Pancreas (tissue), 10 donors: ENCODE measurements around the gene TRAF5. TPM values are rescaled to one million over a fixed set of nuclear protein-coding genes. Genes with fewer than 3 reads are reported as not detected.
A peak's percentile ranks its signal among the peaks of the same experiment; 100 is the strongest.
"Not testable (repeated sequence)": the region's sequence is repeated elsewhere in the genome, so short reads cannot be mapped to it uniquely, and the experiment has no call there.

ENCODE experiments used
- ATAC-seq, 4 donors: fragments of 200-7000 bp; cut with Tn5 transposase; one replicate each; pipeline versions ENCODE4 v1.8.0 to v1.9.1; 2020; ENCODE audit warnings: mild to moderate bottlenecking in 4 of 4, moderate library complexity in 4 of 4
- DNase-seq, 6 donors: peaks; one replicate each; pipeline ENCODE4 v3.0.0-alpha.2; 2020
- FAIRE-seq: peaks from 2 replicates; lab custom pipeline; 2012; peaks lifted over from hg19 to GRCh38; lab: Jason Lieb, UNC
- H3K27ac ChIP-seq, 4 donors: fragments of 200-600 bp; sonication (generic); 1 replicate in 3 of 4; 2 replicates in 1 of 4; pipeline versions ENCODE4 v1.5.0 to v1.8.0; 2020
- H3K27me3 ChIP-seq, 4 donors: fragments of 200-600 bp; one replicate each; pipeline ENCODE4 v1.8.0; 2021
- H3K36me3 ChIP-seq, 3 donors: fragments of 200-600 bp; sonication (generic) in 1 of 3; one replicate each; pipeline versions ENCODE4 v1.5.0 to v1.8.0; 2020 to 2021
- H3K4me1 ChIP-seq, 3 donors: fragments of 200-600 bp; one replicate each; pipeline ENCODE4 v1.8.0; 2021
- H3K4me3 ChIP-seq, 4 donors: fragments of 200-600 bp; sonication (generic) in 2 of 4; one replicate each; pipeline versions ENCODE4 v1.5.0 to v1.8.0; 2020 to 2021
- H3K9me3 ChIP-seq, 4 donors: fragments of 200-600 bp; one replicate each; pipeline ENCODE4 v1.8.0; 2021
- WGBS, 2 donors: extraction: QIAGEN DNeasy Blood & Tissue Kit; methylation state at CpG; one replicate each; pipeline ENCODE4 v1.1.7; 2013; 5-methylcytosine and 5-hydroxymethylcytosine counted together
- intact Hi-C, 3 donors: fragments of 100-400 bp; cut with DNase I; formaldehyde crosslinking; loops; one replicate each; pipeline versions ENCODE4 v1.11.1 to v1.14.2; 2022
- polyA plus RNA-seq, 2 donors: library from polyadenylated mRNA; stranded (reverse); fragments of 200-250 nt; gene quantifications; one replicate each; pipeline ENCODE4 v1.2.3, GENCODE V29; 2013
- total RNA-seq, 6 donors: library from RNA; stranded (reverse); fragmentation: NEBNext Ultra II Directional in 4 of 6; extraction: Animal tissue kit (Norgen Biotek cat#: 25700) in 4 of 6; gene quantifications; one replicate each; pipeline versions ENCODE4 v1.2.1 to v1.2.4, GENCODE V29; 2021 to 2023
- TF ChIP-seq, protein P1 (sequence below), 4 donors: fragments of 200-600 bp; sonication (generic) in 3 of 4; IDR thresholded peaks; one replicate each; pipeline versions ENCODE4 v1.5.0 to v1.8.0; 2021; ENCODE audit warnings: antibody characterized with exemption in 4 of 4
- donor health status: healthy with polysubstance abuse.
- donor health status: DM: no; HTN: no; CAD: no; lungs with moderate emphysema.
- donor health status: DM: no; HTN: no; CAD: no.
- donor health status: control.
- donor health status: control.
- donor health status: Bipolar disorder and iron deficiency.
- donor health status: DM: yes; HTN: yes; CAD: no.
- donor health status: DM: no; HTN: no; CAD: no.
- donor health status: DM: no; HTN: no; CAD: no.
- donor health status: DM: yes; HTN: yes; CAD: no.

The TRAF5 gene
- total and polyA plus RNA-seq, 8 donors, result 14.5 to 26.6 (median 23.2) TPM

DNA sequence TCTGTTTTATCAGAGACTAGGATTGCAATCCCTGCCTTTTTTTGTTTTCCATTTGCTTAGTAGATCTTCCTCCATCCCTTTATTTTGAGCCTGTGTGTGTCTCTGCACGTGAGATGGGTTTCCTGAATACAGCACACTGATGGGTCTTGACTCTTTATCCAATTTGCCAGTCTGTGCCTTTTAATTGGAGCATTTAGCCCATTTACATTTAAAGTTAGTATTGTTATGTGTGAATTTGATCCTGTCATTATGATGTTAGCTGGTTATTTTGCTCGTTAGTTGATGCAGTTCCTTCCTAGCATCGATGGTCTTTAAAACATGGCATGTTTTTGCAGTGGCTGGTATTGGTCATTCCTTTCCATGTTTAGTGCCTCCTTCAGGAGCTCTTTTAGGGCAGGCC lies 79.5 kb downstream of the TRAF5 start:
- intact Hi-C loops, H3K4me3 ChIP-seq, H3K27me3 ChIP-seq, H3K9me3 ChIP-seq, FAIRE-seq, H3K27ac ChIP-seq, ATAC-seq, H3K4me1 ChIP-seq, H3K36me3 ChIP-seq, DNase-seq: not testable (repeated sequence)
- WGBS, 2 donors, result 98% methylated on average over 2 of the region's 3 CpGs

DNA sequence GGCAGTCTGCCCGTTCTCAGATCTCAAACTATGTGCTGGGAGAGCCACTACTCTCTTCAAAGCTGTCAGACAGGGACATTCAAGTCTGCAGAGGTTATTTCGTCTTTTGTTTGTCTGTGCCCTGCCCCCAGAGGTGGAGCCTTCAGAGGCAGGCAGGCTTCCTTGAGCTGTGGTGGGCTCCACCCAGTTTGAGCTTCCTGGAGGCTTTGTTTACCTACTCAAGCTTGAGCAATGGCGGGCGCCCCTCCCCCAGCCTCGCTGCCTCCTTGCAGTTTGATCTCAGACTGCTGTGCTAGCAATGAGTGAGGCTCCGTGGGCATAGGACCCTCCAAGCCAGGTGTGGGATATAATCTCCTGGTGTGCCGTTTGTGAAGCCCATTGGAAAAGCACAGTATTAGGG lies 81.1 kb downstream of the TRAF5 start:
- H3K27me3 ChIP-seq, H3K27ac ChIP-seq, FAIRE-seq, intact Hi-C loops, H3K9me3 ChIP-seq, H3K36me3 ChIP-seq, H3K4me3 ChIP-seq, DNase-seq, ATAC-seq, H3K4me1 ChIP-seq: not testable (repeated sequence)
- WGBS, 2 donors, result 93 to 95% methylated on average over 6 to 7 of the region's 7 CpGs

GRCh38 chr1:211411639-211412038 lies 85.0 kb downstream of the TRAF5 start:
- H3K27ac ChIP-seq, result no peak overlapping the region
- DNase-seq (no peak), FAIRE-seq (no peak), ATAC-seq (no peak)
- no peaks in the 10 kb centered on the region for H3K9me3 ChIP-seq
- H3K4me1 ChIP-seq, result peaks cover 0 to 3% (median 0%) of the 10 kb centered on the region in 3 donors
- no peaks in the 10 kb centered on the region for H3K36me3 ChIP-seq
- 92 to 98% methylated on average over 3 of the region's 3 CpGs for WGBS, 2 donors
- no peaks in the 10 kb centered on the region for H3K27me3 ChIP-seq
- intact Hi-C loops, result no loop called here
- H3K4me3 ChIP-seq, result no peak overlapping the region
- TF ChIP-seq, protein P1, sequence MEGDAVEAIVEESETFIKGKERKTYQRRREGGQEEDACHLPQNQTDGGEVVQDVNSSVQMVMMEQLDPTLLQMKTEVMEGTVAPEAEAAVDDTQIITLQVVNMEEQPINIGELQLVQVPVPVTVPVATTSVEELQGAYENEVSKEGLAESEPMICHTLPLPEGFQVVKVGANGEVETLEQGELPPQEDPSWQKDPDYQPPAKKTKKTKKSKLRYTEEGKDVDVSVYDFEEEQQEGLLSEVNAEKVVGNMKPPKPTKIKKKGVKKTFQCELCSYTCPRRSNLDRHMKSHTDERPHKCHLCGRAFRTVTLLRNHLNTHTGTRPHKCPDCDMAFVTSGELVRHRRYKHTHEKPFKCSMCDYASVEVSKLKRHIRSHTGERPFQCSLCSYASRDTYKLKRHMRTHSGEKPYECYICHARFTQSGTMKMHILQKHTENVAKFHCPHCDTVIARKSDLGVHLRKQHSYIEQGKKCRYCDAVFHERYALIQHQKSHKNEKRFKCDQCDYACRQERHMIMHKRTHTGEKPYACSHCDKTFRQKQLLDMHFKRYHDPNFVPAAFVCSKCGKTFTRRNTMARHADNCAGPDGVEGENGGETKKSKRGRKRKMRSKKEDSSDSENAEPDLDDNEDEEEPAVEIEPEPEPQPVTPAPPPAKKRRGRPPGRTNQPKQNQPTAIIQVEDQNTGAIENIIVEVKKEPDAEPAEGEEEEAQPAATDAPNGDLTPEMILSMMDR (IDR thresholded peaks at IDR 0.05), result no peak

DNA sequence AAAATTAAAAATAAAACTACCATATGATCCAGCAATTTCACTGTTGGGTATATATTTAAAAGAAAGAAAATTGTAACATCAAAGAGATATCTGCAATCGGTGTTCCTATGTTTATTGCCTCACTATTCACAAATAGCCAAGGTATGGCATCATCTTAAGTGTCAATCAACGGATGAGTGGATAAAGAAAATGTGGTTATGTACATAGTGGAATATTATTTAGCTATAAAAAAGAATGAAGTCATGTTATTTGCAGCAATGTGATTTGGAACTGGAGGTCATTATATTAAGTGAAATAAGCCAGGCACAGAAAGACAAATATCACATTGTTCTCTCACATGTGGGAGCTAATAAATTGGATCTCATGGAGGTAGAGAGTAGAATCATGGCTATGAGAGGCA lies 89.1 kb downstream of the TRAF5 start:
- DNase-seq (no peak), FAIRE-seq (no peak), ATAC-seq (peak in 1 of 4 donors; percentile 5)
- TF ChIP-seq, protein P1 (IDR thresholded peaks at IDR 0.05), result no peak
- H3K27ac ChIP-seq, result no peak overlapping the region
- H3K4me1 ChIP-seq, result peaks cover 0 to 3% (median 0%) of the 10 kb centered on the region in 3 donors
- H3K27me3 ChIP-seq, result no peaks in the 10 kb centered on the region
- no peaks in the 10 kb centered on the region for H3K9me3 ChIP-seq
- intact Hi-C loops, result no loop called here
- no peaks in the 10 kb centered on the region for H3K36me3 ChIP-seq
- peak overlapping the region in 1 of 4 donors; percentile 50 for H3K4me3 ChIP-seq
- WGBS, 2 donors, result 73 to 81% methylated on average over 2 of the region's 2 CpGs

DNA sequence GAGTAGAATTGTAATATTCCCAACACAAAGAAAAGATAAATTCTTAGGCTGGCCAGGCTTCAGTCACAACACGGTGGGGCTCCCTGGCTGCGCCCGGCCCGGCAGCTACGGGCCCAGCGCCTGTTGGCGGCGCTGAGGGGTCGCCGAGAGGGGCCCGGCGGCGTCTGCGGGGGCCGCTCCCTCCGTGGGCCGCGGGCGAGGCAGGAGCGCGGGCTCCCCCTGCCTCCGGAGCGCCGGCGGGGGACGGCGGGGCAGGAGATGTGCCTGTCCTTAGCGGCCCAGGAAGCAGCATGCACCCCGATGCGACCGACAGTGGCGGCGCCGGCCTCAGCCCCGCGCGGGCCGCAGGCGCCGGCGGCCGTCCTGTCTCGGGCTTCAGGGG lies 89.6 kb downstream of the TRAF5 start:
- FAIRE-seq, H3K4me1 ChIP-seq, intact Hi-C loops, H3K27me3 ChIP-seq, H3K9me3 ChIP-seq, H3K36me3 ChIP-seq: not testable (repeated sequence)
- H3K4me3 ChIP-seq, result peak overlapping the region in 3 of 4 donors; percentile 27 to 50 (median 42)
- ATAC-seq, result peak; percentile 74 to 90 (median 85)
- peak; percentile 19 to 78 (median 38) for DNase-seq
- H3K27ac ChIP-seq, result peak overlapping the region; percentile 39 to 73 (median 56)
- WGBS, 2 donors, result 4 to 11% methylated on average over 31 to 43 of the region's 43 CpGs

DNA sequence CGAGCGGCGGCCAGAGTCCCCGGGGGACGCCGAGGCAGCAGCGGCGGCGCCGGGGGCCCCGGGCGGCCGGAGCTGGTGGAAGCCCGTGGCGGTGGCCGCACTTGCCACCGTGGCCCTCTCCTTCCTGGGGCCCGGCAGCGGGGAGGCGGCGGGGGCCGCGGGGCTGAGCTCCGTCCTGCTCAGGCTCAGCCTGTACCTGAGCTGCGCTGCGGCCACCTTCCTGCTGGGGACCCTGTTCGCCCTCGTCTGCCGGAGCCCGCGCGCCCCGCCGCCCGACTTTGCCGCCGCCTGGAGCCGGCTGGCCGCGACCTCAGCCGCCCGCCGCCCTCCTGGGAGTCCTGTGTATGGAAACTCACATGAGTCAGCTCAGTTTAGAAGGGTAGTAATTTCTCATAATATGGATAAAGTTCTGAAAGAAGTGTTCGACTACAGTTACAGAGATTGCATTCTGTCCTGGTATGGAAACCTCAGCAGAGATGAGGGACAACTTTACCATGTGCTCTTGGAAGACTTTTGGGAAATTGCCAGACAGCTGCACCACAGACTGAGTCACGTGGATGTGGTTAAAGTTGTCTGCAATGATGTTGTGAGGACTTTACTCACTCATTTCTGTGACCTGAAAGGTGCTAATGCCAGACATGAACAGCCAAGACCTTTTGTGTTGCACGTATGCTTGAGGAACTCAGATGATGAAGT lies 90.1 kb downstream of the TRAF5 start:
- H3K4me3 ChIP-seq, result peak overlapping the region in 3 of 4 donors; percentile 27 to 50 (median 42)
- ATAC-seq (peak; percentile 75 to 87 (median 80)), DNase-seq (peak; percentile 31 to 82 (median 58))
- H3K27me3 ChIP-seq, H3K9me3 ChIP-seq, H3K36me3 ChIP-seq, intact Hi-C loops, FAIRE-seq, H3K4me1 ChIP-seq: not testable (repeated sequence)
- H3K27ac ChIP-seq, result peak overlapping the region; percentile 39 to 73 (median 56)
- WGBS, 2 donors, result 2 to 15% methylated on average over 29 to 46 of the region's 46 CpGs

GRCh38 chr1:211420389-211420788 lies 93.8 kb downstream of the TRAF5 start:
- Histone ChIP-seq H3K4me3 (no peak overlapping the region), H3K36me3 (no peaks in the 10 kb centered on the region), H3K9me3 (no peaks in the 10 kb centered on the region), H3K27me3 (no peaks in the 10 kb centered on the region), H3K27ac (no peak overlapping the region), H3K4me1 (peaks cover 0 to 3% (median 0%) of the 10 kb centered on the region in 3 donors)
- 90 to 92% methylated on average over 2 of the region's 2 CpGs for WGBS, 2 donors
- intact Hi-C loops, result no loop called here
- DNase-seq, result no peak
- ATAC-seq, result no peak
- no peak for FAIRE-seq
- TF ChIP-seq, protein P1 (IDR thresholded peaks at IDR 0.05), result no peak
